Caco-2 (cell line): ENCODE measurements around the gene SCD5. TPM values are rescaled to one million over a fixed set of nuclear protein-coding genes. Genes with fewer than 3 reads are reported as not detected.

Experiments used
- BruUV-seq: library from RNA; stranded (reverse); fragments of 400-500 nt; replicated peaks from 2 replicates; lab custom pipeline; 2021; lab: Mats Ljungman, UMichigan
- CTCF ChIA-PET: fragments of 300-600 bp; sonication (Branson Sonifier 250); formaldehyde crosslinking; loops from one replicate; lab custom pipeline; 2022; ENCODE audit warnings: antibody characterized with exemption; lab: Charles Lee
- POLR2A ChIA-PET: fragments of 300-600 bp; sonication (Branson Sonifier 250); formaldehyde crosslinking; loops from one replicate; lab custom pipeline; 2022; ENCODE audit warnings: antibody characterized with exemption; lab: Charles Lee
- DNase-seq, 2 experiments: peaks; one replicate each; pipeline versions ENCODE4 v3.0.0 to v3.0.0-alpha.2; 2020 to 2022
- H3K27me3 ChIP-seq: replicated peaks from 2 replicates; pipeline ENCODE4 v1.6.0; 2011; ENCODE audit warnings: low read length; ENCODE audit not compliant: control insufficient read depth, insufficient read depth
- H3K36me3 ChIP-seq: 2 replicates; pipeline ENCODE4 v1.5.1; 2011; ENCODE audit warnings: low read length; ENCODE audit not compliant: control insufficient read depth, insufficient read depth
- H3K4me1 ChIP-seq: fragments of 250-450 bp; sonication (Bioruptor Pico); 2 replicates; pipeline ENCODE4 v1.5.1; 2020; ENCODE audit warnings: mild to moderate bottlenecking
- H3K4me3 ChIP-seq: 2 replicates; pipeline ENCODE4 v1.5.1; 2011; ENCODE audit warnings: low read depth, mild to moderate bottlenecking, control low read depth, low read length
- H3K9me3 ChIP-seq: fragments of 250-450 bp; sonication (Bioruptor Pico); 2 replicates; pipeline ENCODE4 v1.5.1; 2020; ENCODE audit warnings: mild to moderate bottlenecking, moderate library complexity
- H3K27ac Mint-ChIP-seq: one replicate; pipeline ENCODE4 v1.8.0; 2022; ENCODE audit warnings: mixed read lengths; ENCODE audit not compliant: unreplicated experiment
- H3K27me3 Mint-ChIP-seq: one replicate; pipeline ENCODE4 v1.8.0; 2022; ENCODE audit warnings: mixed read lengths; ENCODE audit not compliant: insufficient read depth, unreplicated experiment
- H3K36me3 Mint-ChIP-seq: one replicate; pipeline ENCODE4 v1.8.0; 2022; ENCODE audit warnings: mild to moderate bottlenecking, mixed read lengths; ENCODE audit not compliant: insufficient read depth, unreplicated experiment
- H3K4me1 Mint-ChIP-seq: one replicate; pipeline ENCODE4 v1.8.0; 2022; ENCODE audit warnings: low read depth, mixed read lengths; ENCODE audit not compliant: unreplicated experiment
- H3K4me3 Mint-ChIP-seq: one replicate; pipeline ENCODE4 v1.8.0; 2022; ENCODE audit warnings: mild to moderate bottlenecking, moderate library complexity, mixed read lengths; ENCODE audit not compliant: unreplicated experiment
- H3K9me3 Mint-ChIP-seq: one replicate; pipeline ENCODE4 v1.8.0; 2022; ENCODE audit warnings: mixed read lengths; ENCODE audit not compliant: unreplicated experiment
- intact Hi-C: fragments of 100-400 bp; cut with micrococcal nuclease; formaldehyde crosslinking; loops from one replicate; pipeline ENCODE4 v1.10.0; 2022; ENCODE audit not compliant: unreplicated experiment
- total RNA-seq: library from RNA; stranded (reverse); gene quantifications from 2 replicates; pipeline ENCODE4 v1.2.3, GENCODE V29; 2022
- TF ChIP-seq, protein P1 (sequence below), 2 experiments: fragments of 200-600 bp in 1 of 2; IDR thresholded peaks; 1 replicate in 1 of 2; 2 replicates in 1 of 2; pipeline versions ENCODE4 v1.5.1 to v1.8.0; 2011 to 2022; ENCODE audit warnings: antibody characterized with exemption in 1 of 2, control low read depth in 1 of 2, inconsistent platforms in 1 of 2, low read depth in 1 of 2, low read length in 1 of 2, mild to moderate bottlenecking in 1 of 2, moderate library complexity in 1 of 2; ENCODE audit not compliant: insufficient read depth in 1 of 2, severe bottlenecking in 1 of 2, unreplicated experiment in 1 of 2

Gene SCD5
- total RNA-seq, 1 experiment from 2014 or later: 2.7 TPM

DNA sequence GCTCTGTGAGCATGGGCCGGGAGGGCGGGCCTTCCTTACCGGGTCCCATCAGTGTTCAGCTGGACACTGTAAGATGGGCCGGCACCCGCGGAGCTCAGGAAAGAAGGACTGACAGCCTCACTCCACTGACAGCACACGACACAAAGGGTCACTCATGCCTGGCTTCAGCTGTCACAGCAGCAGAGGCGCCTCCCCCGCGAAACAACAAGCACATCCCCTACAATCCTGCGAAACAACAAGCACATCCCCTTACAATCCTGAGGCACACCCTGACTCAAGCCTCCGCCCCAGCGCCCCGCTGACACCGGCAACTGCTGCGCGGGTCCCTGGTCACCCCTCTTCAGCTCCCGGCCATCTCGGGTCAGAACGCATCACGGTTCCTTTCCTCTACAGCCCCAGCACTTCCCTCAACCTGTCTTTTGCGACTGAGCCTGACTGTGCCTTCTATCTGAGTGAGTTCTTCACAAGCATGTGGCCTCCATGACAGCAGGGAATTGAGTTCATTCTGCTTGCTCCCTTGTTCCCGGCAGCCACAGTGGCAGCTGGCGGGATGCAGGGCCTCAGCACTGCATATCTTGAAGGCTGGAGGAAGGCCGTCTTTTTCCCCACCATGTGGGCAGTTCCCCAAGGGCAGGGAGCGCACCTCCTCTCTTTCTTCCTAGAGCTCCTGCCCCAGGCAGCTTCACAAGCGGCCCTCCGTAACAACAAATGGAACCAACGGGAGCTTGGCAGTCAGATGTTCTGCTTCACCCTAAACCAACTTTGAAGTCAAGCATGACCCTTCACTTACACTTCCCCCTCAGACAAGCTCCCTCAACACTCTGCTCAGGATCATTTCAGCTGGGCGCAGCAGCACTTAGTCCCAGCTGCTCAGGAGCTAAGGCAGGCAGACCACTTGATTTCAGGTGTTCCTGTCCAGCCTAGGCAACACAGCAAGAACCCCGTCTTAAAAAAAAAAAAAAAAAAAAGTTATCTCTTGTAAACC, 39.6 kb downstream of the SCD5 start:
- Mint-ChIP-seq H3K4me3 (no peak overlapping the region), H3K27me3 (peaks cover 2% of the 10 kb centered on the region), H3K4me1 (peaks cover 7% of the 10 kb centered on the region), H3K9me3 (peaks cover 9% of the 10 kb centered on the region), H3K36me3 (no peaks in the 10 kb centered on the region), H3K27ac (no peak overlapping the region)
- ChIA-PET CTCF (no interaction called here), POLR2A (no interaction called here)
- H3K9me3 ChIP-seq: no peaks in the 10 kb centered on the region
- DNase-seq: no peak
- intact Hi-C loops: no loop called here
- no peaks in the 10 kb centered on the region for H3K27me3 ChIP-seq
- H3K4me3 ChIP-seq: no peak overlapping the region
- TF ChIP-seq, protein P1, sequence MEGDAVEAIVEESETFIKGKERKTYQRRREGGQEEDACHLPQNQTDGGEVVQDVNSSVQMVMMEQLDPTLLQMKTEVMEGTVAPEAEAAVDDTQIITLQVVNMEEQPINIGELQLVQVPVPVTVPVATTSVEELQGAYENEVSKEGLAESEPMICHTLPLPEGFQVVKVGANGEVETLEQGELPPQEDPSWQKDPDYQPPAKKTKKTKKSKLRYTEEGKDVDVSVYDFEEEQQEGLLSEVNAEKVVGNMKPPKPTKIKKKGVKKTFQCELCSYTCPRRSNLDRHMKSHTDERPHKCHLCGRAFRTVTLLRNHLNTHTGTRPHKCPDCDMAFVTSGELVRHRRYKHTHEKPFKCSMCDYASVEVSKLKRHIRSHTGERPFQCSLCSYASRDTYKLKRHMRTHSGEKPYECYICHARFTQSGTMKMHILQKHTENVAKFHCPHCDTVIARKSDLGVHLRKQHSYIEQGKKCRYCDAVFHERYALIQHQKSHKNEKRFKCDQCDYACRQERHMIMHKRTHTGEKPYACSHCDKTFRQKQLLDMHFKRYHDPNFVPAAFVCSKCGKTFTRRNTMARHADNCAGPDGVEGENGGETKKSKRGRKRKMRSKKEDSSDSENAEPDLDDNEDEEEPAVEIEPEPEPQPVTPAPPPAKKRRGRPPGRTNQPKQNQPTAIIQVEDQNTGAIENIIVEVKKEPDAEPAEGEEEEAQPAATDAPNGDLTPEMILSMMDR (IDR thresholded peaks at IDR 0.05; ENCODE audit: insufficient read depth in 1 of 2, low read depth in 1 of 2, low read length in 1 of 2, severe bottlenecking in 1 of 2, unreplicated experiment in 1 of 2): no peak
- no peaks in the 10 kb centered on the region for H3K4me1 ChIP-seq
- no TSS peak for BruUV-seq
- no peaks in the 10 kb centered on the region for H3K36me3 ChIP-seq

DNA sequence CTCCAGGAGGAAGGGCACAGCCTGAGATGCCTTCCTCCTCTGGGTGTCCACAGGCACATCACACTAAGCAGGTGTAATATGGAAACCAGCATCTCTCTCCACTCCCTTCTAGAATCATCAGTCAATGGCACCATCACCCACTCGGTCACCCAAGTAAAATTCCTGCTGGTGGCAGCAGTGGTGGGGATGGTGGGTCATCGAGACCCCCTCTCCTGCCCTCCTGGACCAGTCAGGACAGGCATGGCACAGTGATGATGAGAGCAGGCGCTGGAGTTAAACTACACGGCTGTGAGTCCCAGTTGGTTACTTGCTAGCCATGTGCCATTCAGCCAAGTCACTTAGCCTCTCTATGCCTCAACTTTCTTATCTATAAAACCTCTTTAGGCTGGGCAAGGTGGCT, 42.5 kb downstream of the SCD5 start:
- CTCF ChIA-PET: no interaction called here
- H3K27me3 Mint-ChIP-seq: no peaks in the 10 kb centered on the region

DNA sequence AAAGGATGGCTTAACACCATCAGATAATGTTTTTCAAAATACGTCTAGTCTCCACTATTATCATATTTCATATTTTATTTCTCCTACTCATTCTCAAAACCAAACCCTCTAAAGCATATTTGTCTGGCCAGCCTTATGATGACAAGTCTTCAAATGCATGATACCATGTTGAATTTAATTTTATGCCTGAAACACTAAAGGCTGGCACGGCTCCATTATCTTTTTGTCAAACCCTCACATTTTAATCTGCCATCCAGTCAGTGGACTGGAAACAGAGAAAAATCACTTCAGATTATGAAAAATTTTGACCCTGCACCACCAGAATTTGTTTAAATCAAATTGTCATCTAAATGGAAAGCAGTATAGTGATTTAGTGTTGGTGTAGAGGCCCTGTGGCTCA, 42.9 kb downstream of the SCD5 start:
- no peaks in the 10 kb centered on the region for H3K4me1 ChIP-seq
- H3K27me3 Mint-ChIP-seq: no peaks in the 10 kb centered on the region
- no peak overlapping the region for H3K4me3 Mint-ChIP-seq
- H3K4me3 ChIP-seq: no peak overlapping the region
- ChIA-PET CTCF (no interaction called here), POLR2A (no interaction called here)
- no peaks in the 10 kb centered on the region for H3K27me3 ChIP-seq
- intact Hi-C loops: no loop called here
- BruUV-seq: no TSS peak
- peaks cover 13% of the 10 kb centered on the region for H3K4me1 Mint-ChIP-seq
- DNase-seq: no peak
- no peaks in the 10 kb centered on the region for H3K36me3 Mint-ChIP-seq
- H3K9me3 ChIP-seq: no peaks in the 10 kb centered on the region
- peaks cover 9% of the 10 kb centered on the region for H3K9me3 Mint-ChIP-seq
- no peak overlapping the region for H3K27ac Mint-ChIP-seq
- no peaks in the 10 kb centered on the region for H3K36me3 ChIP-seq
- TF ChIP-seq, protein P1 (IDR thresholded peaks at IDR 0.05; ENCODE audit: insufficient read depth in 1 of 2, low read depth in 1 of 2, low read length in 1 of 2, severe bottlenecking in 1 of 2, unreplicated experiment in 1 of 2): no peak

More for the DNA sequence above, 42.5 kb downstream of the SCD5 start:
- Mint-ChIP-seq H3K4me3 (no peak overlapping the region), H3K36me3 (no peaks in the 10 kb centered on the region), H3K9me3 (peaks cover 9% of the 10 kb centered on the region), H3K4me1 (peaks cover 13% of the 10 kb centered on the region), H3K27ac (no peak overlapping the region)
- H3K9me3 ChIP-seq: no peaks in the 10 kb centered on the region
- no TSS peak for BruUV-seq
- DNase-seq: no peak
- POLR2A ChIA-PET: no interaction called here
- intact Hi-C loops: no loop called here
- no peaks in the 10 kb centered on the region for H3K36me3 ChIP-seq
- no peaks in the 10 kb centered on the region for H3K27me3 ChIP-seq
- no peaks in the 10 kb centered on the region for H3K4me1 ChIP-seq
- H3K4me3 ChIP-seq: no peak overlapping the region
- TF ChIP-seq, protein P1 (IDR thresholded peaks at IDR 0.05; ENCODE audit: insufficient read depth in 1 of 2, low read depth in 1 of 2, low read length in 1 of 2, severe bottlenecking in 1 of 2, unreplicated experiment in 1 of 2): no peak
